EL (cell line): ENCODE results near the gene CMTM3.
"Not testable (repeated sequence)": the region's sequence is repeated elsewhere in the genome, so short reads cannot be mapped to it uniquely, and the experiment has no call there.

Source experiments
- DNase-seq: peaks from one replicate; pipeline ENCODE4 v3.0.0-alpha.2; 2016

CMTM3 gene

GRCh38 chr16:66585481-66586239 lies 18.8 kb upstream of the CMTM3 start:
- no peak for DNase-seq

- no peak for DNase-seq
Measured at GRCh38 chr16:66587881-66588600, 16.5 kb upstream of the CMTM3 start.

- DNase-seq = peak; percentile 32
Measured at GRCh38 chr16:66588981-66589713, 15.4 kb upstream of the CMTM3 start.

- DNase-seq = no peak
Measured at GRCh38 chr16:66590322-66590721, 14.2 kb upstream of the CMTM3 start.

GRCh38 chr16:66591018-66591417 lies 13.5 kb upstream of the CMTM3 start:
- no peak for DNase-seq

GRCh38 chr16:66592241-66592640 lies 12.3 kb upstream of the CMTM3 start:
- DNase-seq = no peak

- no peak for DNase-seq
Measured at GRCh38 chr16:66592814-66593213, 11.7 kb upstream of the CMTM3 start.

GRCh38 chr16:66594739-66595138 lies 9.8 kb upstream of the CMTM3 start:
- DNase-seq = no peak

- not testable (repeated sequence) for DNase-seq
Measured at GRCh38 chr16:66596559-66596958, 7.9 kb upstream of the CMTM3 start.

- no peak for DNase-seq
Measured at GRCh38 chr16:66596986-66597848, 7.3 kb upstream of the CMTM3 start.

- no peak for DNase-seq
Measured at GRCh38 chr16:66598111-66598510, 6.4 kb upstream of the CMTM3 start.

- DNase-seq = no peak
Measured at GRCh38 chr16:66599726-66600125, 4.8 kb upstream of the CMTM3 start.

- DNase-seq = no peak
Measured at GRCh38 chr16:66600477-66600876, 4.0 kb upstream of the CMTM3 start.

GRCh38 chr16:66601471-66601870 lies 3.0 kb upstream of the CMTM3 start:
- no peak for DNase-seq

- peak; percentile 58 for DNase-seq
Measured at GRCh38 chr16:66603537-66604375, 748 bp upstream of the CMTM3 start.

GRCh38 chr16:66605177-66605978 lies 874 bp downstream of the CMTM3 start:
- peak; percentile 53 for DNase-seq

- peak; percentile 25 for DNase-seq
Measured at GRCh38 chr16:66605979-66606751, 1.7 kb downstream of the CMTM3 start.

- peak; percentile 87 for DNase-seq
Measured at GRCh38 chr16:66608241-66609138, 4.0 kb downstream of the CMTM3 start.

GRCh38 chr16:66609139-66609510 lies 4.6 kb downstream of the CMTM3 start:
- DNase-seq = no peak
